NCI-H748 (cell line): ENCODE measurements around the gene SKIL.

Source experiments
- DNase-seq: peaks from one replicate; lab custom pipeline; 2025; ENCODE audit not compliant: unreplicated experiment; lab: John Stamatoyannopoulos, UW

SKIL gene

GRCh38 chr3:170397685-170398084 lies 40.2 kb downstream of the SKIL start:
- DNase-seq: no peak

GRCh38 chr3:170405101-170405500 lies 47.6 kb downstream of the SKIL start:
- DNase-seq: no peak

GRCh38 chr3:170410428-170411029 lies 53.0 kb downstream of the SKIL start:
- peak; percentile 37 for DNase-seq

- no peak for DNase-seq
These were observed 55.8 kb downstream of the SKIL start for GRCh38 chr3:170413291-170413690.

- peak; percentile 64 for DNase-seq
These were observed 56.7 kb downstream of the SKIL start for GRCh38 chr3:170414202-170414663.

GRCh38 chr3:170417090-170417489 lies 59.6 kb downstream of the SKIL start:
- no peak for DNase-seq

- DNase-seq: peak; percentile 72
These were observed 61.2 kb downstream of the SKIL start, which contains the start of gene CLDN11 for GRCh38 chr3:170418422-170419398. Gene CLDN11, plus strand, starts transcription at chr3:170418868. Its CDS starts 199 bp downstream, at chr3:170419067.

- no peak for DNase-seq
These were observed 62.1 kb downstream of the SKIL start for GRCh38 chr3:170419557-170420087.

- no peak for DNase-seq
These were observed 62.8 kb downstream of the SKIL start for GRCh38 chr3:170420307-170420821.

- no peak for DNase-seq
These were observed 63.7 kb downstream of the SKIL start for GRCh38 chr3:170421111-170421641.

GRCh38 chr3:170421758-170422157 lies 64.2 kb downstream of the SKIL start:
- DNase-seq: no peak

- DNase-seq: no peak
These were observed 65.6 kb downstream of the SKIL start for GRCh38 chr3:170423001-170423615.

- DNase-seq: no peak
These were observed 67.4 kb downstream of the SKIL start for GRCh38 chr3:170424879-170425278.

- peak; percentile 7 for DNase-seq
These were observed 68.2 kb downstream of the SKIL start for GRCh38 chr3:170425491-170426239.

GRCh38 chr3:170426240-170426797 lies 68.8 kb downstream of the SKIL start:
- DNase-seq: no peak

GRCh38 chr3:170428095-170428494 lies 70.6 kb downstream of the SKIL start:
- no peak for DNase-seq

- DNase-seq: no peak
These were observed 71.5 kb downstream of the SKIL start for GRCh38 chr3:170429050-170429449.

GRCh38 chr3:170431054-170431453 lies 73.5 kb downstream of the SKIL start:
- DNase-seq: no peak

GRCh38 chr3:170432416-170432815 lies 74.9 kb downstream of the SKIL start:
- DNase-seq: no peak

- no peak for DNase-seq
These were observed 79.2 kb downstream of the SKIL start for GRCh38 chr3:170436697-170437096.
